Neuronal stem cell (in vitro differentiated cells): Measurements from ENCODE around the gene TMEM33.

Experiments
- DNase-seq: peaks from one replicate; pipeline ENCODE4 v3.0.0-alpha.2; 2013; ENCODE audit warnings: low spot score
- H2AFZ ChIP-seq: one replicate; pipeline ENCODE4 v1.6.1; 2013; ENCODE audit warnings: mild to moderate bottlenecking, low read length, inconsistent platforms
- H2AK5ac ChIP-seq: 2 replicates; pipeline ENCODE4 v1.6.1; 2013; ENCODE audit warnings: low read depth, mild to moderate bottlenecking, inconsistent platforms, low read length, moderate library complexity, mixed read lengths
- H2BK120ac ChIP-seq: 2 replicates; pipeline ENCODE4 v1.6.1; 2013; ENCODE audit warnings: low read depth, mild to moderate bottlenecking, inconsistent platforms, low read length, moderate library complexity, mixed read lengths
- H2BK12ac ChIP-seq: one replicate; pipeline ENCODE4 v1.6.1; 2013; ENCODE audit warnings: low read length, inconsistent platforms
- H2BK15ac ChIP-seq: 2 replicates; pipeline ENCODE4 v1.6.1; 2013; ENCODE audit warnings: mild to moderate bottlenecking, low read length, inconsistent platforms, mixed read lengths
- H2BK5ac ChIP-seq: one replicate; pipeline ENCODE4 v1.6.1; 2013; ENCODE audit warnings: inconsistent platforms, mild to moderate bottlenecking, low read length, moderate library complexity
- H3K14ac ChIP-seq: one replicate; pipeline ENCODE4 v1.6.1; 2013; ENCODE audit warnings: low read length, inconsistent platforms
- H3K18ac ChIP-seq: 2 replicates; pipeline ENCODE4 v1.6.1; 2013; ENCODE audit warnings: low read length, inconsistent platforms
- H3K23ac ChIP-seq: 2 replicates; pipeline ENCODE4 v1.6.1; 2013; ENCODE audit warnings: low read depth, mild to moderate bottlenecking, mixed read lengths, low read length, inconsistent platforms; ENCODE audit not compliant: poor library complexity
- H3K27ac ChIP-seq: replicated peaks from 3 replicates; pipeline ENCODE4 v1.5.1; 2013; ENCODE audit warnings: low read length, inconsistent platforms
- H3K27me3 ChIP-seq, 3 experiments: 2 replicates each; pipeline ENCODE4 v1.6.1; 2013; ENCODE audit warnings: low read length in 3 of 3, mild to moderate bottlenecking in 2 of 3, inconsistent platforms in 1 of 3, low read depth in 1 of 3, mixed read lengths in 1 of 3, moderate library complexity in 1 of 3; ENCODE audit not compliant: control insufficient read depth in 3 of 3, insufficient read depth in 3 of 3
- H3K36me3 ChIP-seq, 2 donors: replicated peaks in 1 of 2; 2 replicates each; pipeline ENCODE4 v1.6.1; 2013; ENCODE audit warnings: low read length in 2 of 2; ENCODE audit not compliant: control insufficient read depth in 2 of 2, insufficient read depth in 2 of 2
- H3K4ac ChIP-seq: 2 replicates; pipeline ENCODE4 v1.6.1; 2013; ENCODE audit warnings: inconsistent platforms, mild to moderate bottlenecking, low read length, moderate library complexity
- H3K4me1 ChIP-seq, 2 donors: 1 replicate in 1 of 2; 2 replicates in 1 of 2; pipeline ENCODE4 v1.6.1; 2013; ENCODE audit warnings: low read length in 2 of 2, low read depth in 1 of 2; ENCODE audit not compliant: control insufficient read depth in 2 of 2, insufficient read depth in 1 of 2
- H3K4me2 ChIP-seq: one replicate; pipeline ENCODE4 v1.6.1; 2013; ENCODE audit warnings: mild to moderate bottlenecking, low read length, inconsistent platforms; ENCODE audit not compliant: insufficient read depth, poor library complexity, severe bottlenecking
- H3K4me3 ChIP-seq, 2 donors: 2 replicates each; pipeline ENCODE4 v1.5.1; 2013; ENCODE audit warnings: low read length in 2 of 2, mild to moderate bottlenecking in 2 of 2, inconsistent platforms in 1 of 2, moderate library complexity in 1 of 2
- H3K79me1 ChIP-seq: one replicate; pipeline ENCODE4 v1.6.1; 2013; ENCODE audit warnings: low read depth, mild to moderate bottlenecking, inconsistent platforms, low read length, moderate library complexity
- H3K9ac ChIP-seq: one replicate; pipeline ENCODE4 v1.6.1; 2013; ENCODE audit warnings: mild to moderate bottlenecking, low read depth, low read length, inconsistent platforms; ENCODE audit not compliant: poor library complexity
- H3K9me3 ChIP-seq, 2 donors: replicated peaks in 1 of 2; 2 replicates each; pipeline versions ENCODE3 to v1.6.1; 2013; ENCODE audit warnings: low read length in 2 of 2, mild to moderate bottlenecking in 2 of 2, inconsistent platforms in 1 of 2, low read depth in 1 of 2, mixed read lengths in 1 of 2, moderate library complexity in 1 of 2; ENCODE audit not compliant: control insufficient read depth in 2 of 2, insufficient read depth in 1 of 2
- H4K8ac ChIP-seq: one replicate; pipeline ENCODE4 v1.6.1; 2013; ENCODE audit warnings: low read depth, mild to moderate bottlenecking, inconsistent platforms, low read length, moderate library complexity
- H4K91ac ChIP-seq: one replicate; pipeline ENCODE4 v1.6.1; 2013; ENCODE audit warnings: low read length, low read depth, mild to moderate bottlenecking, inconsistent platforms; ENCODE audit not compliant: poor library complexity
- WGBS, 2 donors: extraction: QIAGEN DNeasy Blood & Tissue Kit; methylation state at CpG; one replicate each; pipeline ENCODE4 v1.1.7; 2013; ENCODE audit warnings: missing lambda C conversion rate in 2 of 2, mixed read lengths in 1 of 2; ENCODE audit not compliant: insufficient read length in 2 of 2, insufficient replicate concordance in 1 of 2; ENCODE audit errors: extremely low coverage in 2 of 2; 5-methylcytosine and 5-hydroxymethylcytosine counted together

Gene TMEM33

DNA sequence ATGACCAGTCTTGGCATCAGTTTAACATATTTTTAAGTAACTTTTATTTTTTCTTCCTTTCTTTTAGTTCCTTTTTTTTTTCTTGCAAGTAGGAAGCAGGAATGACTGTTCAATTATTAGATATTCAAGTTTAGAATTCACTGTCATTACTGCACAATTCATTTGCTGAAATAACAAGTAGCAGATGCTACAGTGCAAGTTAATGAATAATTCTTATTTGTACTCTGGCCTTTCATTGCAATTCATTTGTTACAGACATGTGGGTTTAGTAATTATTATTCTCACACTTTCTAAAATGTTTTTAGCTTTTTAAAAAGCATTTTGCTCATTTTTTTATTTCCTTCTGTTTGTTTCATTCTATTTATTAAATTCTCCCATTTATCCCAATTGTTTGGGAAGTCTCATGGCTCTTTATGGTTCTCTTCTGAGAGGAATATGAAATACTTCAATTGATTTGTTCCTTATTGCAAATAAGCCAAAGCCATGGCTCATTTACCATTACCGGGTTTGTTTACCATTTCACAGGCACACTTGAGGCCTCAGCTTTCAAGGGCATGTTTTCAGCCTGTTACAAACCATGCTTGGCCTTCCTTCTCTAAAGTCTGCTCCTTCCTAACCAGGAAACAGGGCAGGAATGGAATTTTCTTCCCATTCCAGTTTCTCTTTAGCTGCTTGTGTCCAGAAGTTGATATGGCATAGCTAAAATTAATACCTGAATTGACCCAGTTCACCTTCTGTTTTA is 41.7 kb downstream of the TMEM33 start:
- peaks cover 0 to 2% of the 10 kb centered on the region in 2 donors for H3K4me1 ChIP-seq
- no peak overlapping the region for H3K4me3 ChIP-seq
- H2AK5ac ChIP-seq: no peak overlapping the region
- WGBS, 2 donors: no CpG with 5 or more reads among the region's 1 CpG
- H3K14ac ChIP-seq: no peak overlapping the region
- no peaks in the 10 kb centered on the region for H3K9me3 ChIP-seq
- no peak overlapping the region for H3K9ac ChIP-seq
- H2BK15ac ChIP-seq: no peak overlapping the region
- H3K79me1 ChIP-seq: no peaks in the 10 kb centered on the region
- no peak overlapping the region for H2BK120ac ChIP-seq
- H3K23ac ChIP-seq: no peak overlapping the region
- H4K8ac ChIP-seq: no peak overlapping the region
- DNase-seq: no peak
- no peak overlapping the region for H3K27ac ChIP-seq
- H3K18ac ChIP-seq: no peak overlapping the region
- no peak overlapping the region for H3K4ac ChIP-seq
- H3K4me2 ChIP-seq: no peak overlapping the region
- no peak overlapping the region for H2BK5ac ChIP-seq
- no peak overlapping the region for H4K91ac ChIP-seq
- H2AFZ ChIP-seq: peak overlapping the region; percentile 52
- no peaks in the 10 kb centered on the region for H3K27me3 ChIP-seq
- H2BK12ac ChIP-seq: no peak overlapping the region
- no peaks in the 10 kb centered on the region for H3K36me3 ChIP-seq

DNA sequence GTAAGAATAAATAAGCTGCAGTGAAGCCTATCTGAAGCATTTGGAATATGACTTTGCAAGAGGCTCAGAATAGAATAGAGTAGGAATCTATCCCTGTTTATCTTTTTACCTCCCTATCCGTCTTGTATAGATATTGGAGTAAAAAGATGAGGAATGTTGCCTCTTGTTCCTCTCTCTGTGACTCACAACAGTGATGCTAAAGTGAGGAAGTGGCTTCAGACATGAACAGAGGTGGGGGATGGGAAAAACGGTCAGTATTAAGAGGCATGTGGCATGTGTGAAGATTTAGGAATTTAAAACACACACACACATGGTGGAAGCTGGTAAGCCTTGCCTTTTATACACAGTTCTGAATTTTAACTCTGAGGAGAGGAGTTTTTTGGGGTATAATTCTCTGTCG is 42.5 kb downstream of the TMEM33 start:
- no CpG with 5 or more reads among the region's 3 CpGs for WGBS, 2 donors
- Histone ChIP-seq H3K18ac (no peak overlapping the region), H3K27me3 (no peaks in the 10 kb centered on the region), H4K91ac (no peak overlapping the region), H3K36me3 (no peaks in the 10 kb centered on the region), H2AK5ac (no peak overlapping the region), H3K4me3 (no peak overlapping the region), H2AFZ (peak overlapping the region; percentile 52), H3K14ac (no peak overlapping the region), H3K23ac (no peak overlapping the region), H4K8ac (no peak overlapping the region), H3K4ac (no peak overlapping the region), H3K9me3 (peaks cover 0 to 2% of the 10 kb centered on the region in 2 donors), H2BK12ac (no peak overlapping the region), H2BK5ac (no peak overlapping the region), H3K4me2 (no peak overlapping the region), H3K4me1 (peaks cover 0 to 2% of the 10 kb centered on the region in 2 donors), H3K9ac (no peak overlapping the region), H3K27ac (no peak overlapping the region), H3K79me1 (no peaks in the 10 kb centered on the region), H2BK15ac (no peak overlapping the region), H2BK120ac (no peak overlapping the region)
- DNase-seq: no peak

- Histone ChIP-seq H4K91ac (no peak within 1 kb of the TSS), H3K9ac (no peak within 1 kb of the TSS), H3K18ac (no peak within 1 kb of the TSS), H2AFZ (no peak within 1 kb of the TSS), H3K27me3 (no peaks in the 10 kb centered on the region), H2AK5ac (no peak within 1 kb of the TSS), H3K27ac (no peak within 1 kb of the TSS), H3K14ac (no peak within 1 kb of the TSS), H2BK15ac (no peak within 1 kb of the TSS), H3K36me3 (no peaks in the 10 kb centered on the region), H3K4me3 (peak within 1 kb of the TSS in 1 of 2 donors; percentile 4), H3K4ac (no peak within 1 kb of the TSS), H3K9me3 (peaks cover 0 to 2% of the 10 kb centered on the region in 2 donors), H4K8ac (no peak within 1 kb of the TSS), H3K79me1 (no peaks in the 10 kb centered on the region), H2BK120ac (no peak within 1 kb of the TSS), H3K4me2 (no peak within 1 kb of the TSS), H2BK5ac (no peak within 1 kb of the TSS), H3K23ac (no peak within 1 kb of the TSS), H3K4me1 (peaks cover 0 to 2% of the 10 kb centered on the region in 2 donors), H2BK12ac (no peak within 1 kb of the TSS)
- DNase-seq: no peak
- no CpG with 5 or more reads among the region's 12 CpGs for WGBS, 2 donors
These were observed 46.2 kb downstream of the TMEM33 start, which contains the start of gene DCAF4L1 for GRCh38 chr4:41981456-41981855. Gene DCAF4L1, plus strand, starts transcription at chr4:41981756. Its CDS starts 37 bp downstream, at chr4:41981793.

DNA sequence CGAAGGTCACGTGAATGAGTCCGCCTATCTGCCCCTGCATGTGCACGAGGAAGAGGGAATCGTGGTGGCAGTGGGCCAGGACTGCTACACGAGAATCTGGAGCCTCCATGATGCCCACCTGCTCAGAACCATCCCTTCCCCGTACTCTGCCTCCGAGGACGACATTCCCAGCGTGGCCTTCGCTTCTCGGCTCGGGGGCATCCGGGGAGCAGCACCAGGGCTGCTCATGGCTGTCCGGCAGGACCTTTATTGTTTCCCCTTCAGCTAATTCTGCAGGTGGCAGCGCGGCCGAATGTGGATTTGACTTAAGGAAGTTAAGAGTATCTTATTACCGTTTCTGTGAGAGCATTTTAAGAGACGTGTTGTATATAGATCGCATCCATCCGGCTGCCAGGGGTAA is 47.5 kb downstream of the TMEM33 start:
- Histone ChIP-seq H2BK12ac (no peak overlapping the region), H3K14ac (no peak overlapping the region), H3K4me1 (no peaks in the 10 kb centered on the region), H3K9me3 (peaks cover 0 to 2% of the 10 kb centered on the region in 2 donors), H4K8ac (no peak overlapping the region), H3K23ac (no peak overlapping the region), H3K4me2 (no peak overlapping the region), H3K27ac (no peak overlapping the region), H3K79me1 (no peaks in the 10 kb centered on the region), H2BK5ac (no peak overlapping the region), H3K18ac (no peak overlapping the region), H2AK5ac (no peak overlapping the region), H4K91ac (no peak overlapping the region), H3K4me3 (peak overlapping the region in 1 of 2 donors; percentile 4), H3K27me3 (no peaks in the 10 kb centered on the region), H2BK120ac (no peak overlapping the region), H3K4ac (no peak overlapping the region), H2BK15ac (no peak overlapping the region), H2AFZ (no peak overlapping the region), H3K36me3 (no peaks in the 10 kb centered on the region), H3K9ac (no peak overlapping the region)
- no peak for DNase-seq
- no CpG with 5 or more reads among the region's 22 CpGs for WGBS, 2 donors
